ACC112 (cell line): ENCODE measurements around the gene UBE2S.
A peak's percentile ranks its signal among the peaks of the same experiment; 100 is the strongest.

ENCODE experiments used
- H2AFZ ChIP-seq: fragments of 200-600 bp; sonication (generic); one replicate; pipeline ENCODE4 v1.6.0; 2017; ENCODE audit warnings: antibody characterized with exemption, low read length; ENCODE audit not compliant: unreplicated experiment
- H3K27ac ChIP-seq: fragments of 200-600 bp; sonication (generic); 2 replicates; pipeline ENCODE4 v1.5.1; 2014; ENCODE audit warnings: low read depth, mild to moderate bottlenecking, antibody characterized with exemption, low read length, moderate library complexity
- H3K27me3 ChIP-seq: fragments of 200-600 bp; sonication (generic); 2 replicates; pipeline ENCODE4 v1.6.1; 2014; ENCODE audit warnings: mild to moderate bottlenecking, antibody characterized with exemption, low read length, moderate library complexity, mixed read lengths; ENCODE audit not compliant: insufficient read depth
- H3K36me3 ChIP-seq: fragments of 200-600 bp; sonication (generic); 2 replicates; pipeline ENCODE4 v1.6.1; 2016; ENCODE audit warnings: mild to moderate bottlenecking, antibody characterized with exemption, low read length, moderate library complexity, mixed read lengths; ENCODE audit not compliant: insufficient read depth
- H3K4me1 ChIP-seq: fragments of 200-600 bp; sonication (generic); one replicate; pipeline ENCODE4 v1.6.1; 2016; ENCODE audit warnings: low read length, mixed read lengths; ENCODE audit not compliant: insufficient read depth, unreplicated experiment, control insufficient read depth
- H3K4me3 ChIP-seq: fragments of 200-600 bp; sonication (generic); 2 replicates; pipeline ENCODE4 v1.5.1; 2014; ENCODE audit warnings: mild to moderate bottlenecking, low read depth, low read length
- H3K79me2 ChIP-seq: fragments of 200-600 bp; sonication (generic); one replicate; pipeline ENCODE4 v1.6.0; 2016; ENCODE audit warnings: low read length; ENCODE audit not compliant: control insufficient read depth, unreplicated experiment, insufficient read depth

UBE2S gene

GRCh38 chr19:55390461-55390880 is 17.1 kb downstream of the UBE2S start:
- H3K36me3 ChIP-seq = peaks cover 27% of the 10 kb centered on the region; the same call in 1 of the 2 replicates
- no peaks in the 10 kb centered on the region for H3K27me3 ChIP-seq
- H3K4me1 ChIP-seq = peaks cover 14% of the 10 kb centered on the region
- no peak overlapping the region for H3K4me3 ChIP-seq
- no peak overlapping the region for H2AFZ ChIP-seq
- peaks cover 45% of the 10 kb centered on the region for H3K79me2 ChIP-seq
- no peak overlapping the region for H3K27ac ChIP-seq

GRCh38 chr19:55389386-55390317 is 17.9 kb downstream of the UBE2S start:
- Histone ChIP-seq H3K79me2 (peaks cover 45% of the 10 kb centered on the region), H3K4me1 (peaks cover 14% of the 10 kb centered on the region), H3K4me3 (no peak overlapping the region), H2AFZ (no peak overlapping the region), H3K36me3 (peaks cover 27% of the 10 kb centered on the region; the same call in 1 of the 2 replicates), H3K27me3 (no peaks in the 10 kb centered on the region), H3K27ac (no peak overlapping the region)

GRCh38 chr19:55387736-55388497 is 19.7 kb downstream of the UBE2S start:
- Histone ChIP-seq H3K79me2 (peaks cover 45% of the 10 kb centered on the region), H2AFZ (no peak overlapping the region), H3K36me3 (peaks cover 27% of the 10 kb centered on the region; the same call in 1 of the 2 replicates), H3K27me3 (no peaks in the 10 kb centered on the region), H3K4me1 (peaks cover 14% of the 10 kb centered on the region), H3K27ac (no peak overlapping the region), H3K4me3 (peak overlapping the region; percentile 84)

- H3K4me3 ChIP-seq = peak overlapping the region; percentile 84
- H3K36me3 ChIP-seq = peaks cover 27% of the 10 kb centered on the region; the same call in 1 of the 2 replicates
- H3K27me3 ChIP-seq = no peaks in the 10 kb centered on the region
- H3K27ac ChIP-seq = peak overlapping the region; percentile 37; the same call in 1 of the 2 replicates
- H3K4me1 ChIP-seq = peaks cover 14% of the 10 kb centered on the region
- no peak overlapping the region for H2AFZ ChIP-seq
- H3K79me2 ChIP-seq = peaks cover 45% of the 10 kb centered on the region
These were observed 21.1 kb downstream of the UBE2S start for GRCh38 chr19:55386493-55386971.

GRCh38 chr19:55385724-55386492 is 21.7 kb downstream of the UBE2S start, which contains the start of gene RPL28:
Gene RPL28 (plus strand): TSS chr19:55385932. CDS start chr19:55386358, 426 bp downstream.
- H3K36me3 ChIP-seq = peaks cover 24% of the 10 kb centered on the region; the same call in 1 of the 2 replicates
- peaks cover 14% of the 10 kb centered on the region for H3K4me1 ChIP-seq
- H3K79me2 ChIP-seq = peaks cover 42% of the 10 kb centered on the region
- H3K27ac ChIP-seq = peak within 1 kb of the TSS; percentile 82
- H2AFZ ChIP-seq = no peak within 1 kb of the TSS
- peak within 1 kb of the TSS; percentile 84 for H3K4me3 ChIP-seq
- no peaks in the 10 kb centered on the region for H3K27me3 ChIP-seq

GRCh38 chr19:55384920-55385723 is 22.5 kb downstream of the UBE2S start:
- peaks cover 14% of the 10 kb centered on the region for H3K4me1 ChIP-seq
- H3K27ac ChIP-seq = peak overlapping the region; percentile 82
- no peaks in the 10 kb centered on the region for H3K27me3 ChIP-seq
- H2AFZ ChIP-seq = no peak overlapping the region
- peaks cover 42% of the 10 kb centered on the region for H3K79me2 ChIP-seq
- H3K4me3 ChIP-seq = peak overlapping the region; percentile 84
- peaks cover 19% of the 10 kb centered on the region; the same call in 1 of the 2 replicates for H3K36me3 ChIP-seq

- Histone ChIP-seq H3K4me3 (peak within 1 kb of the TSS; percentile 84), H3K27me3 (no peaks in the 10 kb centered on the region), H3K79me2 (peaks cover 35% of the 10 kb centered on the region), H3K27ac (peak within 1 kb of the TSS; percentile 82; the same call in 1 of the 2 replicates), H3K4me1 (peaks cover 14% of the 10 kb centered on the region), H3K36me3 (peaks cover 15% of the 10 kb centered on the region; the same call in 1 of the 2 replicates), H2AFZ (peak within 1 kb of the TSS; percentile 6)
These were observed 23.3 kb downstream of the UBE2S start, which contains the start of gene TMEM238 for GRCh38 chr19:55384131-55384919. Gene TMEM238 (minus strand): TSS chr19:55384292. CDS start chr19:55384259, 33 bp downstream.

- H3K4me1 ChIP-seq = peaks cover 14% of the 10 kb centered on the region
- peak overlapping the region; percentile 6 for H2AFZ ChIP-seq
- no peaks in the 10 kb centered on the region for H3K27me3 ChIP-seq
- peaks cover 13% of the 10 kb centered on the region; the same call in 1 of the 2 replicates for H3K36me3 ChIP-seq
- peak overlapping the region; percentile 84 for H3K4me3 ChIP-seq
- peaks cover 27% of the 10 kb centered on the region for H3K79me2 ChIP-seq
- H3K27ac ChIP-seq = no peak overlapping the region
These were observed 24.1 kb downstream of the UBE2S start for GRCh38 chr19:55383279-55384130.
